Muscle of arm (tissue), 12 donors: ENCODE results near the gene TTC7B. TPM values are rescaled to one million over a fixed set of nuclear protein-coding genes. Genes with fewer than 3 reads are reported as not detected.

Source experiments
- DNase-seq: peaks from one replicate; pipeline ENCODE4 v3.0.0-alpha.2; 2013
- polyA plus RNA-seq, 12 donors: library from polyadenylated mRNA; unstranded; fragments of 120-200 nt; gene quantifications; one replicate each; pipeline ENCODE4 v1.2.1, GENCODE V29; 2013; ENCODE audit not compliant: insufficient read length in 12 of 12

TTC7B gene
- polyA plus RNA-seq, 12 donors, result 34.0 to 48.5 (median 41.5) TPM; not detected in 1

DNA sequence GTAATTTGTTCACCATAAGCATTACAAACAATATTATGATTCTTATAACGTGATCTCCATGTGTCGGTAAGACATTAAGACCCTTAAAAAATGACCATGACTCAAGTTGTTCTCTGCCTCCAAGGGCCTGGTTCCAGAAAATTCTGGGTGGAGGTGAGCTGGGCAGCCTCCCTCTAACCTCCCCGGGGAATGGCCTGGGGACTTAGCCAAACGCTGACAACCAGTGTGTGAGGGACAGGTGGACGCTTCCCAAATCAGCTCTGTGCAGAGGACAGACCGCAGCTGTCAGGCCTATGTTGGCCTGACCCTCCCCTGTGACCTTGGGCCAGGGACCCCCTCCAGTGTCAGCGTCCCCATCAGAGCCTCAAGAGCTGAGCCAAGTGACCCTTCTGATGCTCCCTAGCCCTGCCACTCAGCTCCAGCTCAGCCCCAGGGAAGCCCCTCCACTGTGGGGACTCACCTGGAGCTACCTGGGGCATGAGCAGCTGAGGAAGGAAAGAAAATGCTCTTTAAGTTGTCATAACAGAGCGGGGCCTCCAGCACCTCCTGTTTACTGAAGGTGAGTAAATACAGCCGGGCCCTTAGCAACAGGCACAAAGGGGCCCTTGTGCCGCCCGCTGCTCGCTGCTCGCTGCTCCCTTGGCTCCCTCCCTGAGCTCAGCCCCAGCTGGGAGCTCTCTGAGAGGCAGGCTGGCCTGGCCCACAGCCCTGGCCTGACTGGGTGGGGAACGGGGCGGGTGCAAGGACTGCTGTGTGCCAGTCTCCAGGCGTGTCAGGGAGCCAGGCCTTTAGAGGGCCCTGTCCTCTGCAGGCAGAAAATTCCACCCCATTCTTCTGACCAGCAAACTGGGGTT lies 302.8 kb downstream of the TTC7B start:
- DNase-seq, result peak; percentile 49

DNA sequence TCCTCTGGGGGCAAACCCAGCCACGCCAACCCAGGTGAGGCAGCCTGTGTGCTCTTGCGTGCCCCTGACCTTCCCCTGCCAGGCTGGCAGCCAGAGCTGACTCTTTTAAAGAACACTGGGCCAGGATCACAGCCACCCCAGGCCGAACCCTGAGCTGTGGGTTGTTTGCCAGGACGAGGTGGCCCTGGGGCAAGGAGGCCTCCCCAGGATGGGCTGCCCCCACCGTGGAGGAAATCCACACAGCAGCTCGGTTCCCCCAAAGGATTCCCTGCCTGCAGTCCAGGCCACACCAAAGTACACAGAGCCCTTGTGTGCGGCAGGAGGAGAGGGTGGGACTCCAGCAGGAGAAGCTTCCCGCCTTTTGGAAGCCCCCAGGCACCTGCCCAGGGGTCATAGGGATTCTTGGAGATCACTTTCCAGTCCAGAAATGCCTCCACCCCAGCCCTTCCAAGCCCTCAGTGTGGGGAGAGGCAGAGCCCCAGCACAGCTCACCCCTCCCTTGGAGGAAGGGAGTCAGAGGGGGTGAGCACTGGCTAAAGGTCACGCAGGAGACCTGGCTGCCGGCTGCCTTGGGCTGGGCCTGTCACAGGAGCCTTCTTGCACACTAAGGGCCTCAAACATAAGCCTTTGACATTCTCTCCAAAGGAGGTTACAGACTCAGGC lies 303.8 kb downstream of the TTC7B start:
- no peak for DNase-seq

DNA sequence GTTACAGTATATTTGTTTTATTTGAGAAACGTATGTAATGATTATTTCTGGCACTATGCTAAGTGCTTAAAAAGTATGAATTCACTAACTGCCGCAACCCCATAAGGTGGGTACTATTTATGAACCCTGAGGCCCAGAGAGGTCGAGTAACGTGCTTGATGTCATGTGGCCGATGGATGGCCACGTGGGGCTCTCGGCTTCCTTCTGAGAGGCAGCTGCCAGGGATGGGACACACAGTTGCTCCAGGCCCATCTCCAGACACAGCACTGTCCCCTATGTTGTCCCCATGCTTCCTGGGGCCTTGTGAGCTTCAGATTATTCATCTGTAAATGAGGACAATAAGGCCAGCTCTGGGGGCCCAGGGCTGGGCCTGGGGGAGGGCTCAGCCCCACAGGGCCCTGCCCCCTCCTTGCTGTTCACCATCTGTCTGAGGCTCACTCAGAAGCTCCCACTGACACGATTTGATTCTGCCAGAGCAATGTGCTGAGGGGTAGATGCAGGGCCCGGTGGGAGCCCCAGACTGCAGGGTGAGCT lies 304.4 kb downstream of the TTC7B start:
- no peak for DNase-seq

DNA sequence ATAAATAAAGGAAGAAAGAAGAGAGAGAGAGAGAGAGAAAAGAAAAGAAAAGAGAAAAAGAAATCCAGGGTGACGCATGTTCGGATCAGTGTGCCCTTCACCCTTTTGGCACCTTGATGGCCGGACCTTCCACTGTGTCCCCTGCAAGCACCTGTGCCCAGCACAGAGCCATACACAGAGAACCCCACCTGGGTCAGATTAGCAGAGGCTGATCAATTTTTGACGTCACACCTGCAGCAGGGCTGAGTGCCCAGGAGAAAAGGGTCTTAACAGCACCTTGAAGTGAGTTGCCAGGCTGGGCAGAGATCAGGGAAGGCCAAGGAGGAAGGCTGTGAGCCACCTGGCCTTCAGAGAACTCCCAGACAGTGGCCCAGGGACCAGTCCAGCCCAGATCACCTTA lies 305.0 kb downstream of the TTC7B start:
- no peak for DNase-seq

DNA sequence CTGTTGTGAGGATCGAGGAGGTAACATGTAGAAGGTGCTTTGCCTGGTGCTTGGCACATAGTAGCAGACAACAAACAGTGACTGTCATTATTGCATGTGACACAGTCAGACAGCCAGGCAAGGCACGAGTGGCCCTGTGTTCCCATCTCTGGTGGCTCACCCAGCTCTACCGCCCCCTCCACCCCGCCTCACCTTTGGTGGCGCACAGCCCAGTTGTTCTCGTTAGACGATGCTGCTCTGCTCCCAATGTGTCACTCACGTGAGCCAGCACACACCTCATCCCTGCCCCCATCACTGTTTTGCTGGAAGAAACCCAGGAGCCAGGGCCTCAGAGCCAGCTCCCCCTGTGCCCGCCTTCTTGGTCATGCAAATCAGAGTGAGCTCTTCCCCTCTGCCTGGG lies 306.1 kb downstream of the TTC7B start:
- no peak for DNase-seq

DNA sequence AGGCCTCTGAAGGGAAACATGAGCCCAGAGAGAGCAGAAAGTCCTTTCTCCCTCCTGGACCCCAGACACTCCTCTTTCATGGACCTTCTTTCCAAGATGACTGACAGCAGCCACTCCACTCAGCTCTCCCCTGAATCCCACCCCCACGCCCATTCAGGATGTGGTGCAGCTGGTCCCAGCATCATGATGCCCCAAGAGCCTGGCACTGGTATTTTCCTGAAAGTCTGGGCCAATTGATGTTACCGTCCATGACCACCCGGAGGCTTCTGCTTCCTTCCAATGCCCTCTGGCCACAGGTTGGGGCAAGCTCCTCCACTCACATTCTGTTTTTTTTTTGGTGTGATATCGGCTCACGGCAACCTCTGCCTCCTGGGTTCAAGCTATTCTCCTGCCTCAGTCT lies 306.8 kb downstream of the TTC7B start:
- DNase-seq, result no peak

DNA sequence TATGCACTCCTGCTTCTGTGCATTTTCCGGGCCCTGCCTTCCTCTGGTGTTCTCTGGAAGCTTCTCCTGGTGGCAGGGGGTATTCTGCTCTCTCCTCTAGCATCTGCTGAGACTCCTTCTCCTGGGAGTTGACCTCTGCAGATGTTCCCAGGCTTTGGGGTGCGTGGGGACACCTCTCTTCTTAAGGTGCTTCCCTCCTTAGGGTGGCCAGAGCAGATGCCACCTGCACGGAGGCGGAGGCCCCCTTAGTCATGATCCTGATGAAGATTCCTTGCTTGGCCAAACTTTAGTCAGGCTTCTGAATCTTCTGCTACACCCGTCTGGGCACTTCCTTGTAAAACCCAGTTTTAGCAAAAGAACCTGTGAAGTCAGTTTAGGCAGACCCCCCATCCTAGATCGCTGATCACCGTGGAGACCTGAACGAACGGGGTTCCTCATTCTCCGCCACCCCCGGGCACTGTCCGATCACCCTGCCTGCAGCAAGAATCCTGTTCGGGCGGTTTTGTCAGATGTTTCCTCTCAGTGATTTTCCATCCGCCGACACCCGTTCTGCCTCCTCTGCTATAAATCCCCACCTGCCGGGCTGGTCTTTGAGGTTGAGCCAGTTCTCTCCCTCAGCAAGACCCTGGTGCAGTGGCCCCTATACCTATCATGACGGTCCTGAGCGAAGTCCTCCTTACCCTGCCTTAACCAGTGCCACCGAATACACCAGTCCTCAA lies 307.5 kb downstream of the TTC7B start:
- no peak for DNase-seq

DNA sequence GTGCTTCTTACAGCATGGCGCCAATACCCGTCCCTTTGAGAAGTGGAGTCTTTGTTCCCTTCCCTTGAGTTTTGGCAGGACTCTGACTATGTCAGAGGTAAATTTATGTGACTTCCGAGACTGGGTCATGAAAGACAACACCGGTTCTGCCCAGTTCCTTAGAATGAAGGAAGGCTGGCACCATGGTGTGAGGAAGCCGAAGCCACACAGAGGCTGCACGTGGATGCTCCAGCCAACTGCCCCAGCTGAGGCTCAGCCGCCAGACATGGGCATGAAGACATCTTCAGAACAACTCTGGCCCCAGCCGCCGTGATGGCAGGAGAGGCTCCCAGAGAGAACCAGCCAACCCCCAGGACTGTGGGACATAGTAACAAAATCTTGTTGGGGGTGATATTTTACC lies 308.2 kb downstream of the TTC7B start:
- DNase-seq, result no peak

DNA sequence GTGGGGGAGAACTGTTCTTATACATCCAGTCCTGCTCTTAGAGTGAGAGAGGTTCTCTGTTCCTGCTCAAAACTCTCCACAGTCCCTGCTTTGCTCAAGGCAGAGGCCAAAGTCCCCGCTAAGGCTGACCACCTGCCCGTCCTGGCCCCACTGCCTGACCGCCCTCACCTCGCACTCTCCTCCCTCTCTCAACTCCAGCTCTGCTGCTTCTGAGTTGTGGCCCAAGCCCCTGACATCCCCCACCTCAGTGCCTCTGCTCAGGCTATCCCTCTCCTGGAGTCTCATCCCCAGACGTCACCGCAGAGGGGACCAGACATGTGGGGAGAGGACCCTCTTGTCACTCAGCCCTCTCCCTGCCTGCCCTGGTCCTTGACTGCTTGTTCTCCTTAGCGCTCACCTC lies 308.8 kb downstream of the TTC7B start:
- no peak for DNase-seq

DNA sequence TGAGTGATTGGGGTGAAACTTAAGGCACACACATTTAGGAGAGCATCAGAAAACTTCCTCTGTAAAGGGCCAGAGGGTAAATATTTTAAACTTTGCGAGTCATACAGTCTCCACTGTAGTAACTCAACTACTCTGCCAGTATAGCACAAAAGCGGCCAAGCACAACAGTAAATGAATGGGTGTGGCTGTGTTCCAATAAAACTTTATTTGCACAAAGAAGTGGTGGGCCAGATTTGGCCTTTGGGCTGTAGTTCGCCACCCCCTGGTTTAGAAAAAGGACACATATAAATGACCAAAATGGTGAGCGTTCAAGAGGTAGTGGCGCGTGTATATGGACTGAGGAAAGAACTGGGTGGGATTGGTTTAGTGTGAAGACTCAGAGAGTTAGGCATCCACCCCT lies 309.5 kb downstream of the TTC7B start:
- no peak for DNase-seq

DNA sequence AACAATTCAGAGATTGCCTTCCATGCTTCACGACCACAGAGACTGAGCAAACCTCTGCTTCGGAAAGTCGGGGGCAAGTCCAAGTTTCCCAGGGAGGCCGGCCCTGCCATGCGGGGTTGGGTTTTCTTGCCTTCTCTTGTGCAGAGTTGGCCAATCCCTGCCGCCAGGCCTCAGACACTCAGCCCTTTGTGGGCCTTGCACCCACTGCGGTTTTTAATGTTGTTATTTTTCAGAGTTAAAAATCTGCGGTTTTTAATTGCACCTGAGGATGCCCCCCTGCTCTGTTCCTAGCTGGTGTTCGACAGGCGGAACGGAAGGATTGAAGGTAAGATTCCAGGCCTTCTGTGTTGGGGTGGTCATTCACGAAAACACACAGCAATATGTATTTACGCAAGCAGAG lies 310.7 kb downstream of the TTC7B start:
- no peak for DNase-seq

DNA sequence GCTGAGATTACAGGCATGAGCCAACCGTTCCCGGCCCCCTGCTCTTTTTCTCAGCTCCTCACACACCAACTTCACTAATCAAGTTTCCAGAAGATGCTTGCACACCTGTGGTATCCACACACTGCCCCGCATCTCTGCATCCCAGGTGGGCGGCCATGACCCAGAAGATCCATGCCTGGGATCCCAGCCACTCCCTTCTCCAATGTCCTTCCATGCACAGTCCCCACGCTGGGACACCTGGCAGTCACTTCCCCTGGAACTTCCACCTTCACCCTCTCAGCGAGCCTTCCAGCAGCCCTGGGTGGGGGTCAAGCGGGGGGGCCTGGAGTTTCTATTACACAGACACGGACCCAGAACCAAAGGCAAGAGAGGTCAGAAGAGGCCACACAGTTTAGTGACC lies 311.6 kb downstream of the TTC7B start:
- DNase-seq, result no peak

DNA sequence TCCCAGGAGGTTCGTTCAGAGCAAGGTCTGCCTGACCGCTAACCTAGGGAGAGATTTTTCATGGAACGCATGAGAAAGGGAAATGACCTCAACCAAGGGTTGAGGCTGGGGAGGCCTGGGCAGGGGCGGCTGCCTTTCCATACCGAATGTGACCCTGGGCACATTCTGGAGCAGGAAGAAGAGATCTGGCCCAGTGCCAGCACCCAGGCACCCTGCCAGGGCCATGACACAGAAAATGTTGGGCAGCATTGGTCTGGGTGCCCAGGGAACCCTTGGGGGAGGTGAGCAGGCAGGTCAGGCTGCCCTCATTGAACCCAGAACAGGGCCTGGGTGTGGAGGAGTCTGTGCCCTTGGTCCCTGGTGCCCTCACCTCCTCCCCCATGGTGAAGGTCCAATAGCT lies 312.6 kb downstream of the TTC7B start:
- DNase-seq, result no peak

DNA sequence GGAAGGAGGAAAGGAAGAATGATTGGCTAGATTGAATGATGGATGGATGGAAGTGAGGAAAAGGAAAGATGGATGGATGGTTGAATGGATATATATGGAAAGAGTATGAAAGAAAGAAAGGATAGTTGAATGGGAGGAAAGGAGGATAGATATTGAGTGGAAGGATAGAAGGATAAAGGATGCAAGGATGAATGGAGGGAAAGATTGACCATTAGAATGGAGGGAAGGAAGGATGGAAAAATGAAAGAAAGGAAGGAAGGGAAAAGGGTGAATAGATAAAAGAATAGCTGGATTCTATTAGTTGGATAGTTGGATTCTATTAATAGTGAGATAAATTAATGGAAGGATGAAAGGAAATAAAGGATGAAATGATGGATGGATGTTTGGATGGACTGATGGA lies 313.5 kb downstream of the TTC7B start:
- DNase-seq, result no peak

DNA sequence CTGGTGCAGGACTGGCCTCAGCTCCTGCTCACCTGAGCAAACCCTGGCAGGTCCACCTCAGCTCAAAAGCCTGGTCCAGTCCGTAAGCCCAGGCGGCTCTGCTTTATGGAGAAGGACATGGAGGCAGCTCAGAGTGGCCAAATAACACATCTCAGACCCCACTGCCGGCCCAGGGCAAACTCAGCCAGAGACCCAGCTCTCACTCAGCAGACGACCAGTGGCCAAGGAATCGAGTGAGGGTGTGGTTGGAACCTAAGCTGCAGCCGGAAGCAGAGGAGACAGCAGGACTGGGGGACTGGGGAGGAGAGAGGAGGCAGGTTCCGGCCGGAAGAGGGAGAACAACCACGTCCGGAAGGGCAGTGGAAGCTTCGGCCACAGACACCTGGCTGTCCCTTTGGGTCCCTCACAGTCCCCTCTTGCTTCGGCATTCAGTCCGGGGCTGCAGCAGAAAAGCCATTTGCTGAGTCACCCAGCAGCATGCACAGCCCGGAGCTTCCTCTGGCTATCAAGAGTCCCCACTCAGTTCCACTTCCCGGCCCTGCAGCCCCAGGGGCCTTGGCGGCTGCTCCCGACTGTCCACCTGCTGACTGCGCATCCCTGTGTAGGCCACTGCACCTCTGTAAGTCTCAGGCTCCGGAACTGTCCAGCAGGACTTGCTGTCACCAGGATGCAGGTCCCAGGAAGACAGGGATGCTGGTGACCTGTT lies 315.4 kb downstream of the TTC7B start:
- no peak for DNase-seq

DNA sequence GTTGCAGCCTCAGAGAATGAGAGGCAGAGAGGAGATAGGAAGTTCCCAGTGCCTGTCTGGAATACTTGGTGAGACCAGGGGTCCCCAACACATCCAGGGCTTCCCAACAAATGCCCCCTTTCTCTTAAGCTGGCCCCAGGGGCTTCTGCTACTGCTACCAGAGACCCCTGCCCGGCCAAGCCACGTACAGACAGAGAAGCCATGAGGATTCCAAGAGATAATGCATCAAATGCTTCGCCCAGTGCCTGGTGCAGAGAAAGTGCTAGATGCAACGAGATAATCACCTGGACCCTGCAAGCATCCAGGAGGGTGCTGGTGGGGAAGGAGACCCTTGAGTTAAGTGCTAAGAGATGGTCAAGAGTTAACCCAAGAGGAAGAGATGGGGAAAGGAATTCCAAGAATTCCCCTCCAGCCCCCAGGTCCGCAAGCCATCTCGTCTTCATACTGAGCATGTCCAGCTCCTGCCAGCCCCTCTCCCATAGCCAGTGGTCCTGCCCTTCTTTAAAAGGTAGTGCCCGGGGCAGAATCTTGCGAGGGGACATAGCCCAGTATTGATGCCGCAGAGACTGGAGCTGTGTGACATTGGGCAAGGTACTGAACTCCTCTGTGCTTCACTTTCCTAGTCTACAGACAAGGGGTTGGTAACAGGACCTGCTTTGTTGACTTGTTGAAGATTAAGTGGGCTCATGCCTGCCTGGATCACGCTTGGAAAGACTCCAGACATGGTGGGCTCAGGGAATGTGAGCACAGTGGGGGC lies 316.1 kb downstream of the TTC7B start:
- no peak for DNase-seq

DNA sequence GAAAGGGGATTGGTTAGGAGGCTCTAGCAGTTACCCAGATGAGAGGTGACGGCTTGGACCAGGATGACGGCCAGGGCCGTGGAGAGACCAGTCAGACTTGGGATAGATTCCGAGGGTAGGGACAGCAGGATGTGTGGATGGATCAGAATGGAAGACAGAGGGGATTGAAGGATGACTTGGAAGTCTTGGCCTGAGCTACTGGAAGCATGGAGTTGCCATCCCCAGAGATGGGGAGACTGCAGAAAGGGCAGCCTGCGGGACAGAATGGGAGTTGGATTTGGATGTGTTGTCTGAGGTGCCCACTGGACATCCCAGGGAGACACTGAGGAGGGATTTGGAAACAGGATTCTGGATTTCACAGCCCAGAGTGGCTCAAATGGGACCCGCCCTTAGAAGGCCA lies 317.1 kb downstream of the TTC7B start:
- DNase-seq, result no peak

DNA sequence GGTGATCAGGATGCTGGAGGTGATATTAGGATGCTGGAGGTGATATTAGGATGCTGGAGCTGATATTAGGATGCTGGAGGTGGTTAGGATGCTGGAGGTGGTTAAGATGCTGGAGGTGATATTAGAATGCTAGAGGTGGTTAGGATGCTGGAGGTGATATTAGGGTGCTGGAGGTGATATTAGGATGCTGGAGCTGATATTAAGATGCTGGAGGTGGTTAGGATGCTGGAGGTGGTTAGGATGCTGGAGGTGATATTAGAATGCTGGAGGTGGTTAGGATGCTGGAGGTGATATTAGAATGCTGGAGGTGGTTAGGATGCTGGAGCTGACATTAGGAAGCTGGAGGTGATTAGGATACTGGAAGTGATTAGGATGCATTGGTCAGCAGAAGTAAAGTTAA lies 318.0 kb downstream of the TTC7B start:
- DNase-seq, result no peak

DNA sequence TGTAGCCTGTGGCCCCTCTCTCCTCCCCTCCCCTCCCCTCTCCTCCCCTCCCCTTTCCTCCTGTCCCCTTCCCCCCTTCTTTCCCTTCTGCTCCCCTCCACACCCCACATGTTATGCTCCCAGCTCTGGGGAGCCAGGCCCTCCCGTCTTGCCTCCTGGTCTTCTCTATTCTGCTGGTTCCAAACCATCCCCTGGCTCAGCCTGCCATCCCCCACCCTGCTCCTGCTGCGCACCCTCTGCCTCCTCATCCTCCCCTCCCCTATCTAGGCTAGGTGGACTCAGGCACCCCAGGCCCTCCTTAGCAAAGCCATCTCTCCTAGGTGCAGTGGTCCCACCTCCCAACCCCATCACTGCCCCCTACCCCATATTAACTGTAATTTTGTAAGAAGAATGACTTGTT lies 319.9 kb downstream of the TTC7B start:
- no peak for DNase-seq

DNA sequence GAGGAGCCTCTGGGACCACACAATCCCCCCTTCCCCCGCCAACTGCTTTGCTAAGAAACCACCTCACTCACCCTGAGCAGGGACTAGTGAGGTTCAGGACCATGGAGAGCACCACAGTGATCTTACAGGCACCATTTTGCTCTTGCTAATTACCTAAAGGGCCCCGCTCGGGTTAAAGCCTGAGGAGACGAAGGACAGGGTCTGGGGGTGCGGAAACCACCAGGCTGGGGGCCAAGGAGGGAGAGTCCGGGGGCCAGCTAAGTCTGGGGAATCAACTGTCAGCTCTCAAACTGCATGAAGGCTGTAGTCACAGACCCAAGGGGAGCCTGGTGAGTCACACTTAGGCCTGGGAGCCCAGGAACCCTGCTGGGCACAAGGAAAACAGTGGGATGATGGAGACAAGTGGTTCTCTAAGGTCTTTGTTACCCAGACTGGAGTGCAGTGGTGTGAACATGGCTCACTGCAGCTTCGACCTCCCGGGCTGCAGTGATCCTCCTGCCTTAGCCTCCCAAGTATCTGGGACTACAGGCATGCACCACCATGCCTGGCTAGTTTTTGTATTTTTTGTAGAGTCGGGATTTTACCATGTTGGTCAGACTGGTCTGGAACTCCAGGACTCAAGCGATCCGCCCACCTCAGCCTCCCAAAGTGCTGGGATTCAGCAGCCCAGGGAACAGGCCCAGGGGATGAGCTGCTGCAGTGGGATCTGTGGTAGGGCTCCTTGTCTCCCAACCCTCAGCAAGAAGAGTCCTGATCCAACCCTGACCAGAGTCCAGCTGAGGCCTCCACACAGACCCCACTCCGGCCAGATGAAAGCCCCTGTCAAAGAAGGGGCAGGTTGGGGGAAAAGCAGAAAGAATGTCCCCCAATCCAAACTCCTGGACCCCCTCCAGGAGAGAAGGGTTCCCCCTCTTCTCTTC lies 320.6 kb downstream of the TTC7B start:
- DNase-seq, result peak; percentile 81
